MM.1S (cell line): ENCODE results near the gene NIPSNAP2.

Experiments
- CTCF ChIP-seq: fragments of 300-600 bp; sonication (generic); IDR thresholded peaks from 2 replicates; pipeline ENCODE4 v1.5.1; 2016; ENCODE audit warnings: antibody characterized with exemption, low read length, mixed read lengths
- EZH2 ChIP-seq: fragments of 300-600 bp; sonication (generic); optimal IDR thresholded peaks from 2 replicates; pipeline ENCODE3; 2017; ENCODE audit warnings: low read depth, mild to moderate bottlenecking, antibody characterized with exemption, low read length, mixed read lengths

- TF ChIP-seq CTCF = no peak
- TF ChIP-seq EZH2 = no peak
Measured at GRCh38 chr7:55975988-55976633, 11.7 kb downstream of the NIPSNAP2 start.
